GM21737 (cell line): ENCODE results near the gene INTS6.

Experiments used
- ATAC-seq: cut with Tn5 transposase; IDR thresholded peaks from one replicate; pipeline ENCODE4 v1.9.1; 2021; ENCODE audit warnings: mild to moderate bottlenecking, moderate library complexity; ENCODE audit not compliant: unreplicated experiment

INTS6 gene

GRCh38 chr13:51347099-51347498 is 105.7 kb downstream of the INTS6 start:
- no peak for ATAC-seq

- ATAC-seq, result no peak
These were observed 106.4 kb downstream of the INTS6 start for GRCh38 chr13:51346397-51346796.

GRCh38 chr13:51343475-51343874 is 109.4 kb downstream of the INTS6 start:
- no peak for ATAC-seq

- ATAC-seq, result no peak
These were observed 110.1 kb downstream of the INTS6 start for GRCh38 chr13:51342706-51343105.

GRCh38 chr13:51341791-51342190 is 111.0 kb downstream of the INTS6 start:
- ATAC-seq, result no peak

- no peak for ATAC-seq
These were observed 111.6 kb downstream of the INTS6 start for GRCh38 chr13:51341232-51341631.

- no peak for ATAC-seq
These were observed 112.7 kb downstream of the INTS6 start for GRCh38 chr13:51339952-51340732.

- no peak for ATAC-seq
These were observed 113.5 kb downstream of the INTS6 start, which contains the start of gene SERPINE3 for GRCh38 chr13:51339354-51339753. Gene SERPINE3, plus strand, starts transcription at chr13:51339691. Its CDS starts 1,401 bp downstream, at chr13:51341092.

GRCh38 chr13:51336746-51337145 is 116.1 kb downstream of the INTS6 start:
- no peak for ATAC-seq

GRCh38 chr13:51333826-51334225 is 119.0 kb downstream of the INTS6 start:
- ATAC-seq, result no peak

- ATAC-seq, result no peak
These were observed 119.4 kb downstream of the INTS6 start for GRCh38 chr13:51333421-51333820.

- no peak for ATAC-seq
These were observed 120.1 kb downstream of the INTS6 start for GRCh38 chr13:51332566-51333361.

- ATAC-seq, result no peak
These were observed 121.4 kb downstream of the INTS6 start for GRCh38 chr13:51331354-51331861.

GRCh38 chr13:51330791-51331190 is 122.0 kb downstream of the INTS6 start:
- ATAC-seq, result no peak

GRCh38 chr13:51329606-51330005 is 123.2 kb downstream of the INTS6 start:
- no peak for ATAC-seq

- ATAC-seq, result no peak
These were observed 124.3 kb downstream of the INTS6 start for GRCh38 chr13:51328488-51328887.

- no peak for ATAC-seq
These were observed 124.9 kb downstream of the INTS6 start for GRCh38 chr13:51327961-51328360.

GRCh38 chr13:51326777-51327176 is 126.1 kb downstream of the INTS6 start:
- no peak for ATAC-seq

GRCh38 chr13:51325837-51326236 is 127.0 kb downstream of the INTS6 start:
- no peak for ATAC-seq

- no peak for ATAC-seq
These were observed 128.0 kb downstream of the INTS6 start for GRCh38 chr13:51324714-51325420.

- ATAC-seq, result no peak
These were observed 128.9 kb downstream of the INTS6 start for GRCh38 chr13:51323824-51324511.
